Measurements from ENCODE around the gene MRPS23. TPM values are rescaled to one million over a fixed set of nuclear protein-coding genes. Genes with fewer than 3 reads are reported as not detected.
A peak's percentile ranks its signal among the peaks of the same experiment; 100 is the strongest.

Gene MRPS23
- total and polyA plus RNA-seq, 2 of the 13 experiments (the other 11 are each of a cell fraction or from before 2014, with no cell fraction given), result 63.2 to 181 TPM

DNA sequence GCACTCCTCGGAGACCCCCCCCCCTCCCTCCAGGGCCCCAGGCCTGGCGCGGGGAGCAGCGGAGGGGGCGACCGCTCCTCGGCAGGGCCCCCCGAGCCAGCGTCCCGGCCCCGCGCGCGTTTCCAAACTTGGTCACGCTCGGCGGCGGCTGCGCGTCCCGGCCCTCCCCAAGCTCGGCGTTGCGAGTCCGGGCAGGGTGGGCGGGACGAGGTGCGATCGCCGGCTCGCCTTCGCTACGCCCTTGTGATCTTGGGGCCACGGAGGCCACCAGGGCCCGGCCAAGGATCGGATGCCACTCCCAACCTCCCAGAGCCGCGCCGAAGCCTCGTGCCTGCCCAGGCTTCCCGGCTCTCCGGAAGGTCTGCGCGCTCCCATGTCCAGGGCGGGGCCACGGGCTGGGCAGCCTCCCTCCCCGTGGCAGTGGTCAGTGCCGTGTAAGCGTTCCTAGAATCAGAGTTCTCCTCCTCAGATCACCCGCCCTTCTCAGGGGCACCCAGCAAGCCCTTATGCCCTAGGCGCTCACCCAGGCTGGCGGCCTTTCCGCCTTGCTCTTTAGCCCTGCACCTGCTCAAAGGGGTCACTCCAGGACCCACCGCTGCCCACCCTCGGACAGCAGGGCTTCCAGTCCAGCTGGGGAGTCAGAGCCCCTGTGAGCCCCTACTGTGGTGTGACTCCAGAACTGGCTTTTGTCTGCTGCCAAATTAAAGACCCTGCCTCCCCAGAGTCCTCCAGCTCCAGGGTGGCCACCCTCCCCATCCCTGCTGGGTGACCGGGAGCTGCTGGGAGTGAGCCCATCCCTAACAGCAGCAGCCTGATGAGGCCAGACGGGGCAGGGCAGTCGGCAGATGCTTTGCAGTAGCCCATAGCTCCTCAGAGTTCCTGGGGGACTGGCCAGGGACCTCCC, 12.2 kb upstream of the MRPS23 start (continued):
- TF ChIP-seq CREBL2 (CRISPR knock-in tag; IDR thresholded peaks at IDR 0.05; ENCODE audit: borderline replicate concordance) (peak; percentile 77; the same call in 1 of the 2 replicates), THAP8 (CRISPR knock-in tag; IDR thresholded peaks at IDR 0.05; ENCODE audit: borderline replicate concordance) (no peak), ZNF44 (CRISPR knock-in tag; IDR thresholded peaks at IDR 0.05) (no peak), DNMT3B (CRISPR knock-in tag; conservative IDR thresholded peaks at IDR 0.05) (no peak), TMF1 (CRISPR knock-in tag; IDR thresholded peaks at IDR 0.05; ENCODE audit: low read depth) (no peak; the same call in 1 of the 2 replicates), RELA (CRISPR knock-in tag; IDR thresholded peaks at IDR 0.05) (peak; percentile 64; the same call in 1 of the 2 replicates), ZSCAN20 (CRISPR knock-in tag; IDR thresholded peaks at IDR 0.05; ENCODE audit: borderline replicate concordance) (peak; percentile 94), NFKBIZ (CRISPR knock-in tag; IDR thresholded peaks at IDR 0.05) (no peak), ATRX (CRISPR knock-in tag; IDR thresholded peaks at IDR 0.05; ENCODE audit: borderline replicate concordance) (no peak), ZNF234 (CRISPR knock-in tag; conservative IDR thresholded peaks at IDR 0.05) (no peak; the same call in 1 of the 2 replicates), ATF7 (IDR thresholded peaks at IDR 0.05) (no peak), ATF7 (CRISPR knock-in tag; IDR thresholded peaks at IDR 0.05) (peak; percentile 76), ZKSCAN1 (IDR thresholded peaks at IDR 0.05; ENCODE audit: low read length) (no peak), LRRFIP1 (CRISPR knock-in tag; conservative IDR thresholded peaks at IDR 0.05) (no peak; the same call in 1 of the 2 replicates), ZNF282 (IDR thresholded peaks at IDR 0.05; ENCODE audit: partially characterized antibody) (no peak), ZNF205 (CRISPR knock-in tag; IDR thresholded peaks at IDR 0.05) (peak; percentile 29)
- TF ChIP-seq, protein P1, sequence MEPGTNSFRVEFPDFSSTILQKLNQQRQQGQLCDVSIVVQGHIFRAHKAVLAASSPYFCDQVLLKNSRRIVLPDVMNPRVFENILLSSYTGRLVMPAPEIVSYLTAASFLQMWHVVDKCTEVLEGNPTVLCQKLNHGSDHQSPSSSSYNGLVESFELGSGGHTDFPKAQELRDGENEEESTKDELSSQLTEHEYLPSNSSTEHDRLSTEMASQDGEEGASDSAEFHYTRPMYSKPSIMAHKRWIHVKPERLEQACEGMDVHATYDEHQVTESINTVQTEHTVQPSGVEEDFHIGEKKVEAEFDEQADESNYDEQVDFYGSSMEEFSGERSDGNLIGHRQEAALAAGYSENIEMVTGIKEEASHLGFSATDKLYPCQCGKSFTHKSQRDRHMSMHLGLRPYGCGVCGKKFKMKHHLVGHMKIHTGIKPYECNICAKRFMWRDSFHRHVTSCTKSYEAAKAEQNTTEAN (CRISPR knock-in tag; conservative IDR thresholded peaks at IDR 0.05), result peak; percentile 96
- TF ChIP-seq, protein P2, sequence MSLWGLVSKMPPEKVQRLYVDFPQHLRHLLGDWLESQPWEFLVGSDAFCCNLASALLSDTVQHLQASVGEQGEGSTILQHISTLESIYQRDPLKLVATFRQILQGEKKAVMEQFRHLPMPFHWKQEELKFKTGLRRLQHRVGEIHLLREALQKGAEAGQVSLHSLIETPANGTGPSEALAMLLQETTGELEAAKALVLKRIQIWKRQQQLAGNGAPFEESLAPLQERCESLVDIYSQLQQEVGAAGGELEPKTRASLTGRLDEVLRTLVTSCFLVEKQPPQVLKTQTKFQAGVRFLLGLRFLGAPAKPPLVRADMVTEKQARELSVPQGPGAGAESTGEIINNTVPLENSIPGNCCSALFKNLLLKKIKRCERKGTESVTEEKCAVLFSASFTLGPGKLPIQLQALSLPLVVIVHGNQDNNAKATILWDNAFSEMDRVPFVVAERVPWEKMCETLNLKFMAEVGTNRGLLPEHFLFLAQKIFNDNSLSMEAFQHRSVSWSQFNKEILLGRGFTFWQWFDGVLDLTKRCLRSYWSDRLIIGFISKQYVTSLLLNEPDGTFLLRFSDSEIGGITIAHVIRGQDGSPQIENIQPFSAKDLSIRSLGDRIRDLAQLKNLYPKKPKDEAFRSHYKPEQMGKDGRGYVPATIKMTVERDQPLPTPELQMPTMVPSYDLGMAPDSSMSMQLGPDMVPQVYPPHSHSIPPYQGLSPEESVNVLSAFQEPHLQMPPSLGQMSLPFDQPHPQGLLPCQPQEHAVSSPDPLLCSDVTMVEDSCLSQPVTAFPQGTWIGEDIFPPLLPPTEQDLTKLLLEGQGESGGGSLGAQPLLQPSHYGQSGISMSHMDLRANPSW (CRISPR knock-in tag; IDR thresholded peaks at IDR 0.05; ENCODE audit: borderline replicate concordance), result 0 out of 2 replicates have a peak, but pooled peaks have one; percentile 3
- TF ChIP-seq, protein P3, sequence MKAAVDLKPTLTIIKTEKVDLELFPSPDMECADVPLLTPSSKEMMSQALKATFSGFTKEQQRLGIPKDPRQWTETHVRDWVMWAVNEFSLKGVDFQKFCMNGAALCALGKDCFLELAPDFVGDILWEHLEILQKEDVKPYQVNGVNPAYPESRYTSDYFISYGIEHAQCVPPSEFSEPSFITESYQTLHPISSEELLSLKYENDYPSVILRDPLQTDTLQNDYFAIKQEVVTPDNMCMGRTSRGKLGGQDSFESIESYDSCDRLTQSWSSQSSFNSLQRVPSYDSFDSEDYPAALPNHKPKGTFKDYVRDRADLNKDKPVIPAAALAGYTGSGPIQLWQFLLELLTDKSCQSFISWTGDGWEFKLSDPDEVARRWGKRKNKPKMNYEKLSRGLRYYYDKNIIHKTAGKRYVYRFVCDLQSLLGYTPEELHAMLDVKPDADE (CRISPR knock-in tag; IDR thresholded peaks at IDR 0.05), result peak; percentile 79; the same call in 1 of the 2 replicates

Measured in HepG2 (cell line).